Uterus (tissue), 4 donors: Measurements from ENCODE around the gene CD69. TPM values are rescaled to one million over a fixed set of nuclear protein-coding genes. Genes with fewer than 3 reads are reported as not detected.

ENCODE experiments used
- DNase-seq, 2 donors: peaks; one replicate each; pipeline ENCODE4 v3.0.0-alpha.2; 2019 to 2020
- H3K27ac ChIP-seq, 2 donors: fragments of 200-600 bp; sonication (generic); 1 replicate in 1 of 2; 2 replicates in 1 of 2; pipeline ENCODE4 v1.5.1; 2016 to 2018
- H3K27me3 ChIP-seq, 2 donors: fragments of 200-600 bp; sonication (generic); one replicate each; pipeline ENCODE4 v1.5.1; 2018 to 2019; ENCODE audit warnings: control low read depth in 1 of 2
- H3K36me3 ChIP-seq, 2 donors: fragments of 200-600 bp; sonication (generic); one replicate each; pipeline ENCODE4 v1.5.1; 2019; ENCODE audit warnings: control low read depth in 1 of 2
- H3K4me1 ChIP-seq, 2 donors: fragments of 200-600 bp; sonication (generic); one replicate each; pipeline ENCODE4 v1.5.1; 2018 to 2019; ENCODE audit warnings: control low read depth in 1 of 2
- H3K4me3 ChIP-seq, 2 donors: fragments of 200-600 bp; sonication (generic); 1 replicate in 1 of 2; 2 replicates in 1 of 2; pipeline ENCODE4 v1.5.1; 2018 to 2019; ENCODE audit warnings: mild to moderate bottlenecking in 1 of 2
- H3K9me3 ChIP-seq, 2 donors: fragments of 200-600 bp; sonication (generic); one replicate each; pipeline ENCODE4 v1.5.1; 2019; ENCODE audit warnings: control low read depth in 1 of 2
- CTCF ChIP-seq, 4 experiments: fragments of 200-600 bp in 2 of 4; fragments of 450-650 bp in 2 of 4; sonication (generic) in 2 of 4; IDR thresholded peaks; one replicate each; pipeline ENCODE4 v1.5.1; 2016 to 2019; ENCODE audit warnings: antibody characterized with exemption in 4 of 4, mild to moderate bottlenecking in 2 of 4, moderate library complexity in 1 of 4
- POLR2A ChIP-seq, 2 donors: fragments of 450-650 bp; IDR thresholded peaks; one replicate each; pipeline ENCODE4 v1.6.1; 2016; ENCODE audit warnings: antibody characterized with exemption in 2 of 2, mild to moderate bottlenecking in 1 of 2, moderate library complexity in 1 of 2
- intact Hi-C: fragments of 100-400 bp; cut with DNase I; formaldehyde crosslinking; loops from one replicate; pipeline ENCODE4 v1.15.1; 2023; ENCODE audit warnings: low total_unique reads
- total RNA-seq, 4 donors: library from RNA; depleted of rRNA in 3 of 4; stranded (reverse); fragments of >200 nt in 3 of 4; gene quantifications; one replicate each; pipeline versions ENCODE4 v1.1.0 to v1.2.4, GENCODE V29; 2014 to 2023
- donor health status: DM: yes; HTN: yes; CAD: no.

Gene CD69
- total RNA-seq, 4 donors from 2014 or later, result 0.88 to 10.2 (median 2.9) TPM

- no peaks in the 10 kb centered on the region for H3K27me3 ChIP-seq
- TF ChIP-seq CTCF (IDR thresholded peaks at IDR 0.05) (no peak), POLR2A (IDR thresholded peaks at IDR 0.05) (no peak)
- no peaks in the 10 kb centered on the region for H3K4me1 ChIP-seq
- intact Hi-C loops, result no loop called here
- no peak for DNase-seq
- H3K36me3 ChIP-seq, result no peaks in the 10 kb centered on the region
- H3K9me3 ChIP-seq, result no peaks in the 10 kb centered on the region
- H3K27ac ChIP-seq, result no peak overlapping the region
- no peak overlapping the region for H3K4me3 ChIP-seq
Observed at GRCh38 chr12:9796346-9796745, 35.6 kb upstream of the CD69 start.

DNA sequence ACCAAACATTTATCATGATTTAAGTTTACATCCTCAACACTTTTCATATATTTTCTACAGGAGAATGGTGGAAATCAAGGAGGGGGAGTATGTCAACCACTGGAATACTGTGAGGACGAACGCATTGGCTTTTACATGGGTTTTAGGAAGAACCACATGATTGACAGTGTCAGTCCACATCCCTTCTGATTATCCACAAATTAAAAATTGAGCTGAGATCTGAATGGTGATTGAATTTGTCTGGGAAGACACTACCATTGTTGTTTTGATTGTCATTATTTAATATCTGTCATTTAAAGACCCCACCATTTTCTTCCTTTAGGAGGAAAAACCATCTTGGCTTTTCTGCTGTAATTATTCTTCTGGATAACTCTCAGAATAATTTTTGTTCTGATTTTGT lies 35.2 kb upstream of the CD69 start:
- H3K27me3 ChIP-seq, result no peaks in the 10 kb centered on the region
- H3K4me1 ChIP-seq, result no peaks in the 10 kb centered on the region
- no peak for DNase-seq
- H3K27ac ChIP-seq, result no peak overlapping the region
- H3K36me3 ChIP-seq, result no peaks in the 10 kb centered on the region
- TF ChIP-seq CTCF (IDR thresholded peaks at IDR 0.05) (no peak), POLR2A (IDR thresholded peaks at IDR 0.05) (no peak)
- intact Hi-C loops, result no loop called here
- no peak overlapping the region for H3K4me3 ChIP-seq
- no peaks in the 10 kb centered on the region for H3K9me3 ChIP-seq

GRCh38 chr12:9794484-9795093 lies 33.9 kb upstream of the CD69 start:
- Histone ChIP-seq H3K27me3 (no peaks in the 10 kb centered on the region), H3K4me1 (no peaks in the 10 kb centered on the region), H3K27ac (no peak overlapping the region), H3K4me3 (no peak overlapping the region), H3K9me3 (no peaks in the 10 kb centered on the region), H3K36me3 (no peaks in the 10 kb centered on the region)
- TF ChIP-seq POLR2A (IDR thresholded peaks at IDR 0.05) (no peak), CTCF (IDR thresholded peaks at IDR 0.05) (no peak)
- intact Hi-C loops, result no loop called here
- DNase-seq, result no peak

- no peaks in the 10 kb centered on the region for H3K9me3 ChIP-seq
- H3K4me3 ChIP-seq, result no peak overlapping the region
- TF ChIP-seq CTCF (IDR thresholded peaks at IDR 0.05) (no peak), POLR2A (IDR thresholded peaks at IDR 0.05) (no peak)
- no peak overlapping the region for H3K27ac ChIP-seq
- intact Hi-C loops, result no loop called here
- H3K4me1 ChIP-seq, result no peaks in the 10 kb centered on the region
- H3K27me3 ChIP-seq, result no peaks in the 10 kb centered on the region
- DNase-seq, result no peak
- H3K36me3 ChIP-seq, result no peaks in the 10 kb centered on the region
Observed at GRCh38 chr12:9793779-9794395, 33.2 kb upstream of the CD69 start.

- intact Hi-C loops, result no loop called here
- Histone ChIP-seq H3K27ac (no peak overlapping the region), H3K4me3 (no peak overlapping the region), H3K4me1 (no peaks in the 10 kb centered on the region), H3K27me3 (no peaks in the 10 kb centered on the region), H3K36me3 (no peaks in the 10 kb centered on the region), H3K9me3 (no peaks in the 10 kb centered on the region)
- DNase-seq, result no peak
- TF ChIP-seq POLR2A (IDR thresholded peaks at IDR 0.05) (no peak), CTCF (IDR thresholded peaks at IDR 0.05) (no peak)
Observed at GRCh38 chr12:9792961-9793617, 32.4 kb upstream of the CD69 start.
